ENCODE measurements around the gene TAL2. TPM values are rescaled to one million over a fixed set of nuclear protein-coding genes. Genes with fewer than 3 reads are reported as not detected.
"Not testable (repeated sequence)": the region's sequence is repeated elsewhere in the genome, so short reads cannot be mapped to it uniquely, and the experiment has no call there.

The TAL2 gene
- total RNA-seq, 2 donors from 2014 or later: 0.50 TPM; not detected in 1

GRCh38 chr9:105700668-105701067, 38.4 kb downstream of the TAL2 start:
- intact Hi-C loops (cut with DNase I): no loop called here
- ATAC-seq (no peak), DNase-seq (no peak)

- intact Hi-C loops (cut with DNase I): no loop called here
- ATAC-seq (no peak), DNase-seq (no peak)
These were observed 38.9 kb downstream of the TAL2 start for GRCh38 chr9:105701145-105701544.

- ATAC-seq (no peak), DNase-seq (no peak)
- intact Hi-C loops (cut with DNase I): no loop called here
These were observed 40.0 kb downstream of the TAL2 start for GRCh38 chr9:105702207-105702606.

- not testable (repeated sequence) for ATAC-seq
These were observed 41.4 kb downstream of the TAL2 start for GRCh38 chr9:105703638-105704037.

GRCh38 chr9:105706156-105706555, 43.9 kb downstream of the TAL2 start:
- no peak for ATAC-seq
- DNase-seq: no peak
- intact Hi-C loops (cut with DNase I): no loop called here

More at GRCh38 chr9:105703638-105704037, 41.4 kb downstream of the TAL2 start:
- DNase-seq; intact Hi-C loops (cut with DNase I): not testable (repeated sequence)

GRCh38 chr9:105708405-105708804, 46.1 kb downstream of the TAL2 start:
- no peak for DNase-seq
- intact Hi-C loops (cut with DNase I): no loop called here
- ATAC-seq: no peak

- no peak for DNase-seq
- ATAC-seq: no peak
- intact Hi-C loops (cut with DNase I): no loop called here
These were observed 48.4 kb downstream of the TAL2 start for GRCh38 chr9:105710638-105711037.

- intact Hi-C loops (cut with DNase I): no loop called here
- ATAC-seq: peak; percentile 35 to 45
- no peak for DNase-seq
These were observed 49.6 kb downstream of the TAL2 start for GRCh38 chr9:105711867-105712266.

- DNase-seq: no peak
- no peak for ATAC-seq
- intact Hi-C loops (cut with DNase I): no loop called here
These were observed 50.0 kb downstream of the TAL2 start for GRCh38 chr9:105712297-105712696.

Other genes starting within 250 kb of the TAL2 start
- gene FSD1L, start 214.4 kb upstream of the TAL2 start, total RNA-seq: 1 to 10 TPM; 2.5 to 3.0 TPM
- 10 to 100 TPM in 1 of 2 donors, 1 to 10 TPM in 1; 9.3 to 10.2 TPM for gene FKTN, start 104.3 kb upstream of the TAL2 start, total RNA-seq
- gene TMEM38B, start 32.1 kb downstream of the TAL2 start, total RNA-seq: 10 to 100 TPM; 47.8 to 49.0 TPM

All from left cardiac atrium (tissue), 4 donors.